Loucy (cell line): Measurements from ENCODE around the gene NCOA4.

ENCODE experiments used
- CTCF ChIP-seq: fragments of 200-600 bp; sonication (generic); conservative IDR thresholded peaks from 2 replicates; pipeline ENCODE4 v1.5.1; 2014; ENCODE audit warnings: mild to moderate bottlenecking, antibody characterized with exemption, low read length
- EZH2phosphoT487 ChIP-seq: fragments of 200-600 bp; IDR thresholded peaks from 2 replicates; pipeline ENCODE4 v1.6.1; 2018; ENCODE audit warnings: antibody characterized with exemption, mild to moderate bottlenecking, moderate library complexity, borderline replicate concordance

- TF ChIP-seq CTCF (no peak), EZH2phosphoT487 (no peak)
Observed at GRCh38 chr10:46000538-46000937, 29.9 kb downstream of the NCOA4 start.
